Panc1 (cell line): Measurements from ENCODE around the gene MED8. TPM values are rescaled to one million over a fixed set of nuclear protein-coding genes. Genes with fewer than 3 reads are reported as not detected.
A peak's percentile ranks its signal among the peaks of the same experiment; 100 is the strongest.
"Not testable (repeated sequence)": the region's sequence is repeated elsewhere in the genome, so short reads cannot be mapped to it uniquely, and the experiment has no call there.

Experiments used
- ATAC-seq: fragments of 200-7000 bp; cut with Tn5 transposase; 2 replicates; pipeline ENCODE4 v1.9.1; 2020; ENCODE audit warnings: mild to moderate bottlenecking, moderate library complexity
- BruUV-seq: library from RNA; stranded (reverse); fragments of 400-500 nt; replicated peaks from 2 replicates; lab custom pipeline; 2021; lab: Mats Ljungman, UMichigan
- CTCF ChIA-PET: fragments of 300-600 bp; sonication (Branson Sonifier 250); formaldehyde crosslinking; loops from one replicate; lab custom pipeline; 2022; ENCODE audit warnings: antibody characterized with exemption; lab: Charles Lee
- POLR2A ChIA-PET: fragments of 300-600 bp; sonication (Branson Sonifier 250); formaldehyde crosslinking; loops from one replicate; lab custom pipeline; 2022; ENCODE audit warnings: antibody characterized with exemption; lab: Charles Lee
- DNase-seq: peaks from one replicate; pipeline ENCODE4 v3.0.0-alpha.2; 2010; ENCODE audit warnings: low read depth, low spot score
- H3K27ac ChIP-seq: 2 replicates; pipeline ENCODE4 v1.5.1; 2011; ENCODE audit warnings: mild to moderate bottlenecking, low read length, inconsistent platforms
- H3K27me3 ChIP-seq: fragments of 200-500 bp; sonication (Bioruptor generic); 2 replicates; pipeline ENCODE4 v1.6.0; 2014; ENCODE audit warnings: low read length, inconsistent platforms; ENCODE audit not compliant: control insufficient read depth, insufficient read depth
- H3K36me3 ChIP-seq: fragments of 200-500 bp; sonication (Bioruptor generic); 2 replicates; pipeline ENCODE4 v1.5.1; 2014; ENCODE audit warnings: inconsistent platforms, mild to moderate bottlenecking, low read length, moderate library complexity; ENCODE audit not compliant: control insufficient read depth, insufficient read depth
- H3K4me1 ChIP-seq: 2 replicates; pipeline ENCODE4 v1.5.1; 2011; ENCODE audit warnings: inconsistent platforms, mild to moderate bottlenecking, low read length, moderate library complexity; ENCODE audit not compliant: control insufficient read depth, insufficient read depth
- H3K4me3 ChIP-seq, 2 experiments: 2 replicates each; pipeline ENCODE4 v1.5.1; 2011 to 2012; ENCODE audit warnings: low read depth in 2 of 2, low read length in 2 of 2, mild to moderate bottlenecking in 2 of 2, inconsistent platforms in 1 of 2, moderate library complexity in 1 of 2
- H3K9me3 ChIP-seq: fragments of 200-500 bp; sonication (Bioruptor generic); 2 replicates; pipeline ENCODE4 v1.5.1; 2014; ENCODE audit warnings: low read depth, mild to moderate bottlenecking, inconsistent platforms, low read length, moderate library complexity; ENCODE audit not compliant: control insufficient read depth, insufficient read depth
- POLR2AphosphoS5 ChIP-seq: IDR thresholded peaks from 2 replicates; pipeline ENCODE4 v1.6.1; 2012; ENCODE audit warnings: mild to moderate bottlenecking, low read depth, low read length, moderate library complexity
- SIN3A ChIP-seq: IDR thresholded peaks from 2 replicates; pipeline ENCODE4 v1.6.1; 2012; ENCODE audit warnings: low read depth, mild to moderate bottlenecking, low read length, moderate library complexity, borderline replicate concordance; ENCODE audit not compliant: insufficient read depth
- TCF7L2 ChIP-seq: IDR thresholded peaks from 2 replicates; pipeline ENCODE4 v1.6.1; 2011; ENCODE audit warnings: mild to moderate bottlenecking, low read depth, low read length, inconsistent platforms
- in situ Hi-C: cut with HindIII; loops from 2 replicates; pipeline ENCODE4 v1.10.0; 2016; ENCODE audit warnings: low sequenced_read_pairs, low pct_unique_long_range_greater_than_20kb
- intact Hi-C: fragments of 100-400 bp; cut with micrococcal nuclease; formaldehyde crosslinking; loops from one replicate; pipeline ENCODE4 v1.10.0; 2022; ENCODE audit not compliant: unreplicated experiment
- total RNA-seq: library from RNA; stranded (reverse); gene quantifications from one replicate; pipeline ENCODE4 v1.2.1, GENCODE V29; 2021; ENCODE audit not compliant: unreplicated experiment
- TF ChIP-seq, protein P1 (sequence below), 2 experiments: IDR thresholded peaks; 2 replicates each; pipeline ENCODE4 v1.6.1; 2011 to 2012; ENCODE audit warnings: low read depth in 2 of 2, control low read depth in 1 of 2, low read length in 1 of 2, mild to moderate bottlenecking in 1 of 2, moderate library complexity in 1 of 2; ENCODE audit not compliant: insufficient read depth in 1 of 2
- TF ChIP-seq, protein P2 (sequence below): fragments of 450-650 bp; IDR thresholded peaks from 2 replicates; pipeline ENCODE4 v1.5.1; 2017; ENCODE audit warnings: mild to moderate bottlenecking

Gene MED8
- total RNA-seq, 1 experiment from 2014 or later: 50.8 TPM

DNA sequence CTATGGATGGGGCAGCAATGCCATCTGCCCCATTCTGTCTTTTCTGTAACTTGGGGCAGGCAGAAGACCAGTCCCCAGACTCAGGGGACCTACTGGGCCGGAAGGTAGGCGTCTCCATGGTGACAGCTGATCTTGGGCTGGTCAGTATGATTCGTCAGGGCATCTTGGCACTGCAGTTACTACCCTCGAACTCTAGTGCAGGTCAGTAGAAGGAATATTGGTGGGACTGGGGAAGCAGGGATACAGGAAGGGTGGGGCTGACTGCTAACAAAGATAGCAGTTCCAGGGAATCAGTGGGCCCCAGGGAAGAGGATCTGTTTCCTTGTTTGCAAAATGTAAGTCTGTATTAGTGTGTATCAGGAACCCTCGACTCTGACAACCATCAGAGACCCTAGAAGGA, 26.3 kb upstream of the MED8 start:
- ChIA-PET CTCF (interaction anchor here (0.6 kb wide), 1 partner anchor 59 kb away, joined by 6 read pairs; no protein-coding TSS in a partner anchor), POLR2A (interaction anchor here (0.7 kb wide), 1 partner anchor 19 kb away, joined by 3 read pairs; no protein-coding TSS in a partner anchor)
- H3K27ac ChIP-seq: no peak overlapping the region
- in situ Hi-C loops: no loop called here
- TF ChIP-seq, protein P1, sequence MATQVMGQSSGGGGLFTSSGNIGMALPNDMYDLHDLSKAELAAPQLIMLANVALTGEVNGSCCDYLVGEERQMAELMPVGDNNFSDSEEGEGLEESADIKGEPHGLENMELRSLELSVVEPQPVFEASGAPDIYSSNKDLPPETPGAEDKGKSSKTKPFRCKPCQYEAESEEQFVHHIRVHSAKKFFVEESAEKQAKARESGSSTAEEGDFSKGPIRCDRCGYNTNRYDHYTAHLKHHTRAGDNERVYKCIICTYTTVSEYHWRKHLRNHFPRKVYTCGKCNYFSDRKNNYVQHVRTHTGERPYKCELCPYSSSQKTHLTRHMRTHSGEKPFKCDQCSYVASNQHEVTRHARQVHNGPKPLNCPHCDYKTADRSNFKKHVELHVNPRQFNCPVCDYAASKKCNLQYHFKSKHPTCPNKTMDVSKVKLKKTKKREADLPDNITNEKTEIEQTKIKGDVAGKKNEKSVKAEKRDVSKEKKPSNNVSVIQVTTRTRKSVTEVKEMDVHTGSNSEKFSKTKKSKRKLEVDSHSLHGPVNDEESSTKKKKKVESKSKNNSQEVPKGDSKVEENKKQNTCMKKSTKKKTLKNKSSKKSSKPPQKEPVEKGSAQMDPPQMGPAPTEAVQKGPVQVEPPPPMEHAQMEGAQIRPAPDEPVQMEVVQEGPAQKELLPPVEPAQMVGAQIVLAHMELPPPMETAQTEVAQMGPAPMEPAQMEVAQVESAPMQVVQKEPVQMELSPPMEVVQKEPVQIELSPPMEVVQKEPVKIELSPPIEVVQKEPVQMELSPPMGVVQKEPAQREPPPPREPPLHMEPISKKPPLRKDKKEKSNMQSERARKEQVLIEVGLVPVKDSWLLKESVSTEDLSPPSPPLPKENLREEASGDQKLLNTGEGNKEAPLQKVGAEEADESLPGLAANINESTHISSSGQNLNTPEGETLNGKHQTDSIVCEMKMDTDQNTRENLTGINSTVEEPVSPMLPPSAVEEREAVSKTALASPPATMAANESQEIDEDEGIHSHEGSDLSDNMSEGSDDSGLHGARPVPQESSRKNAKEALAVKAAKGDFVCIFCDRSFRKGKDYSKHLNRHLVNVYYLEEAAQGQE (IDR thresholded peaks at IDR 0.05; ENCODE audit: insufficient read depth in 1 of 2, low read depth in 2 of 2, low read length in 1 of 2): no peak
- no peak for TF ChIP-seq SIN3A
- TF ChIP-seq TCF7L2: no peak
- TF ChIP-seq, protein P2, sequence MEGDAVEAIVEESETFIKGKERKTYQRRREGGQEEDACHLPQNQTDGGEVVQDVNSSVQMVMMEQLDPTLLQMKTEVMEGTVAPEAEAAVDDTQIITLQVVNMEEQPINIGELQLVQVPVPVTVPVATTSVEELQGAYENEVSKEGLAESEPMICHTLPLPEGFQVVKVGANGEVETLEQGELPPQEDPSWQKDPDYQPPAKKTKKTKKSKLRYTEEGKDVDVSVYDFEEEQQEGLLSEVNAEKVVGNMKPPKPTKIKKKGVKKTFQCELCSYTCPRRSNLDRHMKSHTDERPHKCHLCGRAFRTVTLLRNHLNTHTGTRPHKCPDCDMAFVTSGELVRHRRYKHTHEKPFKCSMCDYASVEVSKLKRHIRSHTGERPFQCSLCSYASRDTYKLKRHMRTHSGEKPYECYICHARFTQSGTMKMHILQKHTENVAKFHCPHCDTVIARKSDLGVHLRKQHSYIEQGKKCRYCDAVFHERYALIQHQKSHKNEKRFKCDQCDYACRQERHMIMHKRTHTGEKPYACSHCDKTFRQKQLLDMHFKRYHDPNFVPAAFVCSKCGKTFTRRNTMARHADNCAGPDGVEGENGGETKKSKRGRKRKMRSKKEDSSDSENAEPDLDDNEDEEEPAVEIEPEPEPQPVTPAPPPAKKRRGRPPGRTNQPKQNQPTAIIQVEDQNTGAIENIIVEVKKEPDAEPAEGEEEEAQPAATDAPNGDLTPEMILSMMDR: no peak
- no peak for TF ChIP-seq POLR2AphosphoS5
- H3K36me3 ChIP-seq: peaks cover 3% of the 10 kb centered on the region; the same call in 1 of the 2 replicates
- intact Hi-C loops: no loop called here
- no peaks in the 10 kb centered on the region for H3K27me3 ChIP-seq
- H3K9me3 ChIP-seq: no peaks in the 10 kb centered on the region
- no peaks in the 10 kb centered on the region for H3K4me1 ChIP-seq
- BruUV-seq: no TSS peak
- no peak for ATAC-seq
- H3K4me3 ChIP-seq: no peak overlapping the region
- no peak for DNase-seq

DNA sequence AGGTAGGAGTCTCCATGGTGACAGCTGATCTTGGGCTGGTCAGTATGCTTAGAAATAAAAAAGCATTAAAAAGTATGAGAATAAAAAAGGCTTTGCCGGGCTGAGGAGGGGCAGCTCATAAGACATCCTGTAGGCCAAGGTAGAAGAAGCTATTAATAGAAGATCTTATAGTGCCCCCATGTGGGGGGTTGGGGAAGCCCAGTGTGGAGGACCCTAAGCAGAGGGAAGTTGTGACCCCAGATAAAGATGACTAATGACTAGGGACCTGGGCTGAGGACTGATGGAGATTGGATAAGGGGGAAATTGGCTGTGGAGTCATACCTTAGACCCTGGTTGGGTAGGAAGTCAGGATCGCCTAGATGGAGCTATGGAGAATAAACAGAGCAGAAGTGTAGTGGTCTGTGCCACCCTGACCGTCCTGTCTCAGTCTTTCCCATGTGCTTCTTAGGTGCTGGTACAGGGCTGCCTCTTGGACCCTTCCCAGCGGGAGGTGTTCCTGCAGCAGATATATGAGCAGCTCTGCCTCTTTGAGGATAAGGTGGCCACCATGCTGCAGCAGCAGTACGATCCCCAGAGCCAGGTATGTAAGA, 25.1 kb upstream of the MED8 start:
- H3K27me3 ChIP-seq: no peaks in the 10 kb centered on the region
- no peaks in the 10 kb centered on the region for H3K4me1 ChIP-seq
- no TSS peak for BruUV-seq
- H3K36me3 ChIP-seq: peaks cover 3% of the 10 kb centered on the region; the same call in 1 of the 2 replicates
- H3K27ac ChIP-seq: no peak overlapping the region
- H3K4me3 ChIP-seq: no peak overlapping the region
- intact Hi-C loops: loop anchor here (1.0 to 5.0 kb wide), 2 partner anchors 176 to 187 kb away; no protein-coding TSS in a partner anchor
- POLR2A ChIA-PET: interaction anchor here (1.0 kb wide), 1 partner anchor 66 kb away, joined by 4 read pairs; no protein-coding TSS in a partner anchor
- CTCF ChIA-PET: interaction anchor here (0.6 to 1.7 kb wide), 8 partner anchors 39 to 502 kb away, joined by 3 to 23 read pairs (median 4); partner anchors contain the start of gene HYI
- TF ChIP-seq, protein P2: peak; percentile 76
- no peak for TF ChIP-seq TCF7L2
- no peaks in the 10 kb centered on the region for H3K9me3 ChIP-seq
- DNase-seq: peak; percentile 20
- in situ Hi-C loops: no loop called here
- ATAC-seq: peak; percentile 93

DNA sequence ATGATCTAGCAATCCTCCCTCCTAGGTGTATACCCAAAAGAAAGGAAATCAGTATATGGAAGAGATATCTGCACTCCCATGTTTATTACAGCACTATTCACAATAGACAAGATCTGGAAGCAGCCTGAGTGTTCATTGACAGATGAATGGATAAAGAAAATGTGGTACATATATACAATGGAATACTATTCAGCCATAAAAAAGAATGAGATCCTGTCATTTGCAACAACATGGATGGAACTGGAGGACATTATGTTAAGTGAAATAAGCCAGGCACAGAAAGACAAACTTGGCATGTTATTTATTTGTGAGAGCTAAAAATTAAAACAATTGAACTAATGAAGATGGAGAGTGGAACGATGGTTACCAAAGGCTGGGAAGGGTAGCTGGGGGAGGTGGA, 23.8 kb upstream of the MED8 start:
- BruUV-seq, CTCF ChIA-PET: not testable (repeated sequence)

More for the DNA sequence above, 23.8 kb upstream of the MED8 start:
- ATAC-seq, H3K36me3 ChIP-seq, H3K27ac ChIP-seq, H3K9me3 ChIP-seq, H3K4me3 ChIP-seq, in situ Hi-C loops, H3K27me3 ChIP-seq, H3K4me1 ChIP-seq, DNase-seq, POLR2A ChIA-PET: not testable (repeated sequence)
- intact Hi-C loops: loop anchor here (5.0 kb wide), 1 partner anchor 186 kb away; no protein-coding TSS in a partner anchor
